Loucy (cell line): Measurements from ENCODE around the gene ELMO1.

ENCODE experiments used
- H2AFZ ChIP-seq: fragments of 200-600 bp; sonication (generic); 2 replicates; pipeline ENCODE4 v1.6.0; 2016; ENCODE audit warnings: antibody characterized with exemption, mild to moderate bottlenecking, low read length, moderate library complexity
- H3F3A ChIP-seq: fragments of 200-600 bp; 2 replicates; pipeline ENCODE4 v1.6.0; 2016; ENCODE audit warnings: antibody characterized with exemption, low read depth, mild to moderate bottlenecking
- H3K27me3 ChIP-seq: fragments of 200-600 bp; sonication (generic); 2 replicates; pipeline ENCODE4 v1.6.1; 2014; ENCODE audit warnings: low read length, mild to moderate bottlenecking; ENCODE audit not compliant: insufficient read depth, poor library complexity, severe bottlenecking
- H3K36me3 ChIP-seq: fragments of 200-600 bp; sonication (generic); 2 replicates; pipeline ENCODE4 v1.6.1; 2016; ENCODE audit warnings: low read length; ENCODE audit not compliant: insufficient read depth
- H3K4me1 ChIP-seq: fragments of 200-600 bp; sonication (generic); 2 replicates; pipeline ENCODE4 v1.5.1; 2014; ENCODE audit warnings: low read length, mild to moderate bottlenecking; ENCODE audit not compliant: insufficient read depth, poor library complexity, severe bottlenecking
- H3K4me2 ChIP-seq: fragments of 200-600 bp; sonication (generic); 2 replicates; pipeline ENCODE4 v1.6.0; 2014; ENCODE audit warnings: antibody characterized with exemption, low read length, low read depth, mild to moderate bottlenecking; ENCODE audit not compliant: poor library complexity, severe bottlenecking
- H3K4me3 ChIP-seq: fragments of 200-600 bp; sonication (generic); 2 replicates; pipeline ENCODE4 v1.5.1; 2014; ENCODE audit warnings: low read length, mild to moderate bottlenecking, mixed read lengths; ENCODE audit not compliant: poor library complexity, severe bottlenecking
- H3K79me2 ChIP-seq: fragments of 200-600 bp; sonication (generic); 2 replicates; pipeline ENCODE4 v1.6.1; 2014; ENCODE audit warnings: low read length; ENCODE audit not compliant: insufficient read depth
- H3K9ac ChIP-seq: fragments of 200-600 bp; sonication (generic); 2 replicates; pipeline ENCODE4 v1.6.0; 2014; ENCODE audit warnings: mild to moderate bottlenecking, low read depth, low read length, moderate library complexity; ENCODE audit not compliant: poor library complexity, severe bottlenecking
- H3K9me2 ChIP-seq: fragments of 200-600 bp; sonication (generic); replicated peaks from 2 replicates; pipeline ENCODE4 v1.6.1; 2016; ENCODE audit warnings: low read depth, low read length, mixed read lengths
- H3K9me3 ChIP-seq: fragments of 200-600 bp; sonication (generic); 2 replicates; pipeline ENCODE4 v1.6.1; 2014; ENCODE audit warnings: mild to moderate bottlenecking, antibody characterized with exemption, low read length, low read depth; ENCODE audit not compliant: insufficient read depth
- H4K20me1 ChIP-seq: fragments of 200-600 bp; sonication (generic); 2 replicates; pipeline ENCODE4 v1.6.0; 2014; ENCODE audit warnings: antibody characterized with exemption, low read length, mild to moderate bottlenecking; ENCODE audit not compliant: insufficient read depth, poor library complexity, severe bottlenecking
- CTCF ChIP-seq: fragments of 200-600 bp; sonication (generic); conservative IDR thresholded peaks from 2 replicates; pipeline ENCODE4 v1.5.1; 2014; ENCODE audit warnings: mild to moderate bottlenecking, antibody characterized with exemption, low read length
- EZH2phosphoT487 ChIP-seq: fragments of 200-600 bp; IDR thresholded peaks from 2 replicates; pipeline ENCODE4 v1.6.1; 2018; ENCODE audit warnings: antibody characterized with exemption, mild to moderate bottlenecking, moderate library complexity, borderline replicate concordance

Gene ELMO1

GRCh38 chr7:37446371-37446770 lies 2.3 kb downstream of the ELMO1 start:
- TF ChIP-seq EZH2phosphoT487: no peak
- no peak for TF ChIP-seq CTCF
- H3K9me3 ChIP-seq: no peaks in the 10 kb centered on the region
- H3K27me3 ChIP-seq: no peaks in the 10 kb centered on the region
- no peaks in the 10 kb centered on the region for H3K9me2 ChIP-seq
- H3K79me2 ChIP-seq: peaks cover 25% of the 10 kb centered on the region
- H3K4me1 ChIP-seq: peaks cover 41% of the 10 kb centered on the region
- H3K4me2 ChIP-seq: peak overlapping the region; percentile 90
- no peaks in the 10 kb centered on the region for H4K20me1 ChIP-seq
- no peaks in the 10 kb centered on the region for H3K36me3 ChIP-seq
- H3K4me3 ChIP-seq: peak overlapping the region; percentile 93
- H3K9ac ChIP-seq: peak overlapping the region; percentile 83
- H2AFZ ChIP-seq: no peak overlapping the region
- no peaks in the 10 kb centered on the region; the same call in 1 of the 2 replicates for H3F3A ChIP-seq

DNA sequence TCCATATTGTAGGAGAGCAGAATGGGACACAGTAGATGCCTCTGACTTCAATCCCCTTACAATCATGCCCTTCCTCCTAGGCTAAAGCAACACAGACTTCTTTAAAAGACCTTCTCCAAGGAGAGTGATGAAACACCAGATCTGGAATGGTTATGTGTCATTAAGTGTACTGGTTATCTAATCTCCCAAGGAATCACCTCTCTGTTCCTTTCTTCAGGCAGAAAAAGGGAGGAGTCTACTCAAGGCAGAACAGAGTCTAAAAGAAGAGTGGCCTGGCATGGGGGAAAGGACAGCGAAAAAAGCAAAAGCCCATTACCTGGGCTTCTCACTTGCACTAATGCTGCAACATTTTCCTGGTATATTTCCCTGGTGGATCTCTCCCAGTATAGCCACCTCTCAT lies 2.9 kb downstream of the ELMO1 start:
- H3K27me3 ChIP-seq: no peaks in the 10 kb centered on the region
- no peak overlapping the region for H3K9ac ChIP-seq
- H3K4me1 ChIP-seq: peaks cover 47% of the 10 kb centered on the region
- H3K36me3 ChIP-seq: no peaks in the 10 kb centered on the region
- H3K9me3 ChIP-seq: no peaks in the 10 kb centered on the region
- H4K20me1 ChIP-seq: no peaks in the 10 kb centered on the region
- no peak overlapping the region for H2AFZ ChIP-seq
- peaks cover 25% of the 10 kb centered on the region for H3K79me2 ChIP-seq
- H3F3A ChIP-seq: no peaks in the 10 kb centered on the region; the same call in 1 of the 2 replicates
- no peak overlapping the region for H3K4me3 ChIP-seq
- H3K4me2 ChIP-seq: peak overlapping the region; percentile 90
- H3K9me2 ChIP-seq: no peaks in the 10 kb centered on the region
- TF ChIP-seq CTCF (no peak), EZH2phosphoT487 (no peak)

- Histone ChIP-seq H3K36me3 (no peaks in the 10 kb centered on the region), H3K9me2 (no peaks in the 10 kb centered on the region), H2AFZ (no peak overlapping the region), H3K27me3 (no peaks in the 10 kb centered on the region), H3K9me3 (no peaks in the 10 kb centered on the region), H3K4me2 (no peak overlapping the region), H3K4me3 (no peak overlapping the region), H4K20me1 (no peaks in the 10 kb centered on the region), H3F3A (no peaks in the 10 kb centered on the region; the same call in 1 of the 2 replicates), H3K4me1 (peaks cover 46% of the 10 kb centered on the region), H3K79me2 (peaks cover 25% of the 10 kb centered on the region), H3K9ac (no peak overlapping the region)
- TF ChIP-seq CTCF (no peak), EZH2phosphoT487 (no peak)
These were observed 3.5 kb downstream of the ELMO1 start for GRCh38 chr7:37445064-37445723.
